SK-N-SH (cell line): ENCODE results near the gene GLCE. TPM values are rescaled to one million over a fixed set of nuclear protein-coding genes. Genes with fewer than 3 reads are reported as not detected.

Experiments used
- CTCF ChIA-PET: fragments of 300-600, 350-600 bp; formaldehyde crosslinking; extraction: SDS; loops from one replicate; lab custom pipeline; 2021; lab: Yijun Ruan, JAX
- POLR2A ChIA-PET: fragments of 350-600 bp; sonication (Branson Sonifier 250); formaldehyde crosslinking; extraction: SDS; loops from one replicate; lab custom pipeline; 2020; ENCODE audit warnings: antibody characterized with exemption, inconsistent platforms; lab: Yijun Ruan, JAX
- DNase-seq: peaks from one replicate; pipeline ENCODE4 v3.0.0; 2012
- H2AFZ ChIP-seq: fragments of 200-600 bp; sonication (generic); 2 replicates; pipeline ENCODE4 v1.8.1; 2016; ENCODE audit warnings: antibody characterized with exemption, mild to moderate bottlenecking, low read depth
- H3F3A ChIP-seq: fragments of 200-600 bp; sonication (generic); replicated peaks from 2 replicates; pipeline ENCODE3; 2016; ENCODE audit warnings: antibody characterized with exemption, mild to moderate bottlenecking; ENCODE audit not compliant: insufficient read depth
- H3K27ac ChIP-seq, 2 experiments: fragments of 200-500 bp in 1 of 2; fragments of 200-600 bp in 1 of 2; sonication (Bioruptor generic) in 1 of 2; sonication (generic), shearing (Covaris generic) in 1 of 2; 2 replicates each; pipeline versions ENCODE4 v1.5.1 to v1.6.1; 2014 to 2016; ENCODE audit warnings: low read depth in 2 of 2, inconsistent platforms in 1 of 2, low read length in 1 of 2, mild to moderate bottlenecking in 1 of 2, mixed read lengths in 1 of 2
- H3K27me3 ChIP-seq: fragments of 200-600 bp; sonication (generic), shearing (Covaris generic); 2 replicates; pipeline ENCODE4 v1.6.1; 2016; ENCODE audit warnings: mixed run types; ENCODE audit not compliant: insufficient read depth
- H3K36me3 ChIP-seq, 2 experiments: fragments of 200-500 bp in 1 of 2; fragments of 200-600 bp in 1 of 2; sonication (Bioruptor generic) in 1 of 2; sonication (generic) in 1 of 2; replicated peaks in 1 of 2; 2 replicates each; pipeline versions ENCODE3 to v1.5.1; 2014 to 2016; ENCODE audit warnings: low read length in 1 of 2, mild to moderate bottlenecking in 1 of 2; ENCODE audit not compliant: insufficient read depth in 2 of 2, control insufficient read depth in 1 of 2
- H3K4me1 ChIP-seq, 2 experiments: fragments of 200-500 bp in 1 of 2; fragments of 200-600 bp in 1 of 2; sonication (Bioruptor generic) in 1 of 2; sonication (generic), shearing (Covaris generic) in 1 of 2; 2 replicates each; pipeline versions ENCODE4 v1.5.1 to v1.6.1; 2014 to 2016; ENCODE audit warnings: low read depth in 1 of 2, low read length in 1 of 2, mixed run types in 1 of 2; ENCODE audit not compliant: insufficient read depth in 2 of 2, control insufficient read depth in 1 of 2
- H3K4me2 ChIP-seq: fragments of 200-600 bp; sonication (generic), shearing (Covaris generic); 2 replicates; pipeline ENCODE4 v1.6.1; 2017; ENCODE audit warnings: mixed run types
- H3K4me3 ChIP-seq, 2 experiments: fragments of 200-500 bp in 1 of 2; fragments of 200-600 bp in 1 of 2; sonication (Bioruptor generic) in 1 of 2; sonication (generic), shearing (Covaris generic) in 1 of 2; 2 replicates each; pipeline versions ENCODE4 v1.5.1 to v1.8.1; 2014 to 2016; ENCODE audit warnings: low read depth in 2 of 2, inconsistent platforms in 1 of 2, low read length in 1 of 2, mild to moderate bottlenecking in 1 of 2, mixed read lengths in 1 of 2, moderate library complexity in 1 of 2
- H3K79me2 ChIP-seq: fragments of 200-600 bp; sonication (generic); 2 replicates; pipeline ENCODE4 v1.8.1; 2017; ENCODE audit warnings: mild to moderate bottlenecking; ENCODE audit not compliant: insufficient read depth
- H3K9ac ChIP-seq: fragments of 200-600 bp; sonication (generic); 2 replicates; pipeline ENCODE4 v1.6.1; 2017; ENCODE audit warnings: mixed run types
- H3K9me2 ChIP-seq: fragments of 200-600 bp; sonication (generic); 2 replicates; pipeline ENCODE4 v1.6.1; 2017; ENCODE audit warnings: mixed run types
- H3K9me3 ChIP-seq: fragments of 200-600 bp; sonication (generic); 2 replicates; pipeline ENCODE4 v1.6.1; 2017; ENCODE audit warnings: mixed run types, mild to moderate bottlenecking, moderate library complexity
- H4K20me1 ChIP-seq: fragments of 200-600 bp; sonication (generic); 2 replicates; pipeline ENCODE4 v1.6.1; 2017; ENCODE audit warnings: mild to moderate bottlenecking, mixed run types; ENCODE audit not compliant: insufficient read depth
- CHD2 ChIP-seq: fragments of 150-350 bp; IDR thresholded peaks from 2 replicates; pipeline ENCODE4 v1.6.1; 2018; ENCODE audit warnings: low read length; ENCODE audit not compliant: partially characterized antibody
- EP300 ChIP-seq, 2 experiments: IDR thresholded peaks; 2 replicates each; pipeline versions ENCODE4 v1.4.0 to v1.6.1; 2012; ENCODE audit warnings: borderline replicate concordance in 1 of 2, low read depth in 1 of 2, low read length in 1 of 2
- FOSL2 ChIP-seq: IDR thresholded peaks from 2 replicates; pipeline ENCODE4 v1.4.0; 2012; ENCODE audit warnings: low read depth, mild to moderate bottlenecking, moderate library complexity, borderline replicate concordance
- FOXJ3 ChIP-seq: sonication (generic); formaldehyde crosslinking; IDR thresholded peaks from 2 replicates; pipeline ENCODE4 v1.5.1; 2020; ENCODE audit warnings: mild to moderate bottlenecking, missing genetic modification reagents
- FOXM1 ChIP-seq: IDR thresholded peaks from 2 replicates; pipeline ENCODE4 v1.4.0; 2012; ENCODE audit warnings: low read depth, mild to moderate bottlenecking
- GABPA ChIP-seq: IDR thresholded peaks from 2 replicates; pipeline ENCODE4 v1.4.0; 2012; ENCODE audit warnings: low read depth, mild to moderate bottlenecking
- GATA2 ChIP-seq: sonication (generic); formaldehyde crosslinking; IDR thresholded peaks from 2 replicates; pipeline ENCODE4 v1.5.0; 2020; ENCODE audit warnings: mild to moderate bottlenecking, missing genetic modification reagents
- JUND ChIP-seq: IDR thresholded peaks from 2 replicates; pipeline ENCODE4 v1.4.0; 2012
- MAX ChIP-seq: IDR thresholded peaks from 2 replicates; pipeline ENCODE4 v1.4.0; 2012; ENCODE audit warnings: low read depth
- MEF2A ChIP-seq: IDR thresholded peaks from 2 replicates; pipeline ENCODE4 v1.4.0; 2012; ENCODE audit warnings: low read depth, borderline replicate concordance
- MXI1 ChIP-seq: IDR thresholded peaks from 2 replicates; pipeline ENCODE4 v1.6.1; 2012; ENCODE audit warnings: mild to moderate bottlenecking, low read depth, low read length, improper control_type of control experiment
- NFIC ChIP-seq: IDR thresholded peaks from 2 replicates; pipeline ENCODE4 v1.4.0; 2012; ENCODE audit warnings: borderline replicate concordance
- PBX3 ChIP-seq: IDR thresholded peaks from 2 replicates; pipeline ENCODE4; 2012
- POLR2AphosphoS5 ChIP-seq: IDR thresholded peaks from 2 replicates; pipeline ENCODE4 v1.6.1; 2012; ENCODE audit warnings: low read depth, low read length
- RAD21 ChIP-seq: IDR thresholded peaks from 2 replicates; pipeline ENCODE4 v1.6.1; 2012; ENCODE audit warnings: mild to moderate bottlenecking, low read length
- REST ChIP-seq: IDR thresholded peaks from 2 replicates; pipeline ENCODE4 v1.6.1; 2012; ENCODE audit warnings: mild to moderate bottlenecking, low read depth, low read length, moderate library complexity
- RFX5 ChIP-seq: IDR thresholded peaks from 2 replicates; pipeline ENCODE4 v1.6.1; 2012; ENCODE audit warnings: mild to moderate bottlenecking, improper control_type of control experiment, low read length
- SMC3 ChIP-seq: IDR thresholded peaks from 2 replicates; pipeline ENCODE4 v1.6.1; 2012; ENCODE audit warnings: low read depth, low read length, improper control_type of control experiment
- TAF1 ChIP-seq: IDR thresholded peaks from 2 replicates; pipeline ENCODE4 v1.6.1; 2012; ENCODE audit warnings: low read depth, mild to moderate bottlenecking, low read length, moderate library complexity, borderline replicate concordance
- TCF12 ChIP-seq: IDR thresholded peaks from 2 replicates; pipeline ENCODE4 v1.4.0; 2012
- WGBS: methylation state at CpG from one replicate; pipeline ENCODE4 v1.1.6; 2017; ENCODE audit warnings: low lambda C conversion rate; 5-methylcytosine and 5-hydroxymethylcytosine counted together
- polyA plus RNA-seq, 3 experiments: library from polyadenylated mRNA; depleted of rRNA; stranded (reverse); fragments of >200 nt; gene quantifications; 2 replicates each; pipeline ENCODE4 v1.2.3, GENCODE V29; 2012
- TF ChIP-seq, protein P1 (sequence below): fragments of 150-350 bp; IDR thresholded peaks from 2 replicates; pipeline ENCODE4 v1.6.1; 2017; ENCODE audit warnings: antibody characterized with exemption, low read length, low read depth, borderline replicate concordance
- TF ChIP-seq, protein P2 (sequence below): IDR thresholded peaks from 2 replicates; pipeline ENCODE4 v1.4.0; 2012; ENCODE audit warnings: low read depth, borderline replicate concordance
- TF ChIP-seq, protein P3 (sequence below): IDR thresholded peaks from 2 replicates; pipeline ENCODE4 v1.4.0; 2012; ENCODE audit warnings: low read depth, borderline replicate concordance
- TF ChIP-seq, protein P4 (sequence below): fragments of 200-600 bp; sonication (generic); IDR thresholded peaks from 2 replicates; pipeline ENCODE4 v1.6.1; 2017; ENCODE audit warnings: antibody characterized with exemption, mild to moderate bottlenecking, moderate library complexity

The GLCE gene
- polyA plus RNA-seq, 1 of the 3 experiments (the other 2 are of a cell fraction) = 19.5 TPM

GRCh38 chr15:69154684-69155083, 5.8 kb upstream of the GLCE start:
- peak overlapping the region; percentile 21; the same call in 1 of the 2 replicates for H3K4me2 ChIP-seq
- no peaks in the 10 kb centered on the region for H4K20me1 ChIP-seq
- H3K4me3 ChIP-seq = no peak overlapping the region
- no peaks in the 10 kb centered on the region for H3K79me2 ChIP-seq
- H3K27ac ChIP-seq = peak overlapping the region in 1 of 2 experiments; percentile 15; a peak in 1 of 4 replicates
- WGBS = 41% methylated on average over 4 of the region's 4 CpGs
- peaks cover under 1 to 6% of the 10 kb centered on the region in 2 experiments; a peak in 3 of 4 replicates for H3K4me1 ChIP-seq
- H3K9me2 ChIP-seq = no peaks in the 10 kb centered on the region
- H3F3A ChIP-seq = no peaks in the 10 kb centered on the region
- no peak overlapping the region for H3K9ac ChIP-seq
- H3K9me3 ChIP-seq = no peaks in the 10 kb centered on the region
- no peaks in the 10 kb centered on the region for H3K36me3 ChIP-seq
- H2AFZ ChIP-seq = peak overlapping the region; percentile 63
- DNase-seq = no peak
- ChIA-PET CTCF (interaction anchor here (0.9 to 1.4 kb wide), 2 partner anchors 15 to 71 kb away, joined by 3 read pairs; no protein-coding TSS in a partner anchor), POLR2A (no interaction called here)
- no peaks in the 10 kb centered on the region for H3K27me3 ChIP-seq
- TF ChIP-seq FOXJ3 (CRISPR knock-in tag) (no peak), CHD2 (no peak), EP300 (IDR thresholded peaks at IDR 0.05; ENCODE audit: borderline replicate concordance in 1 of 2, low read depth in 1 of 2, low read length in 1 of 2) (no peak), MEF2A (no peak), SMC3 (no peak), JUND (peak; percentile 58), RAD21 (no peak), REST (no peak), GATA2 (CRISPR knock-in tag) (no peak), PBX3 (no peak), POLR2AphosphoS5 (no peak), NFIC (no peak; the same call in 1 of the 2 replicates), RFX5 (no peak), MXI1 (no peak), TCF12 (peak; percentile 57; the same call in 1 of the 2 replicates), FOXM1 (no peak), MAX (peak; percentile 50; the same call in 1 of the 2 replicates), GABPA (0 out of 2 replicates have a peak, but pooled peaks have one; percentile 18), TAF1 (no peak), FOSL2 (peak; percentile 59; the same call in 1 of the 2 replicates)
- TF ChIP-seq, protein P1, sequence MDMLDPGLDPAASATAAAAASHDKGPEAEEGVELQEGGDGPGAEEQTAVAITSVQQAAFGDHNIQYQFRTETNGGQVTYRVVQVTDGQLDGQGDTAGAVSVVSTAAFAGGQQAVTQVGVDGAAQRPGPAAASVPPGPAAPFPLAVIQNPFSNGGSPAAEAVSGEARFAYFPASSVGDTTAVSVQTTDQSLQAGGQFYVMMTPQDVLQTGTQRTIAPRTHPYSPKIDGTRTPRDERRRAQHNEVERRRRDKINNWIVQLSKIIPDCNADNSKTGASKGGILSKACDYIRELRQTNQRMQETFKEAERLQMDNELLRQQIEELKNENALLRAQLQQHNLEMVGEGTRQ = no peak
- TF ChIP-seq, protein P2, sequence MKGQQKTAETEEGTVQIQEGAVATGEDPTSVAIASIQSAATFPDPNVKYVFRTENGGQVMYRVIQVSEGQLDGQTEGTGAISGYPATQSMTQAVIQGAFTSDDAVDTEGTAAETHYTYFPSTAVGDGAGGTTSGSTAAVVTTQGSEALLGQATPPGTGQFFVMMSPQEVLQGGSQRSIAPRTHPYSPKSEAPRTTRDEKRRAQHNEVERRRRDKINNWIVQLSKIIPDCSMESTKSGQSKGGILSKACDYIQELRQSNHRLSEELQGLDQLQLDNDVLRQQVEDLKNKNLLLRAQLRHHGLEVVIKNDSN = no peak
- TF ChIP-seq, protein P3, sequence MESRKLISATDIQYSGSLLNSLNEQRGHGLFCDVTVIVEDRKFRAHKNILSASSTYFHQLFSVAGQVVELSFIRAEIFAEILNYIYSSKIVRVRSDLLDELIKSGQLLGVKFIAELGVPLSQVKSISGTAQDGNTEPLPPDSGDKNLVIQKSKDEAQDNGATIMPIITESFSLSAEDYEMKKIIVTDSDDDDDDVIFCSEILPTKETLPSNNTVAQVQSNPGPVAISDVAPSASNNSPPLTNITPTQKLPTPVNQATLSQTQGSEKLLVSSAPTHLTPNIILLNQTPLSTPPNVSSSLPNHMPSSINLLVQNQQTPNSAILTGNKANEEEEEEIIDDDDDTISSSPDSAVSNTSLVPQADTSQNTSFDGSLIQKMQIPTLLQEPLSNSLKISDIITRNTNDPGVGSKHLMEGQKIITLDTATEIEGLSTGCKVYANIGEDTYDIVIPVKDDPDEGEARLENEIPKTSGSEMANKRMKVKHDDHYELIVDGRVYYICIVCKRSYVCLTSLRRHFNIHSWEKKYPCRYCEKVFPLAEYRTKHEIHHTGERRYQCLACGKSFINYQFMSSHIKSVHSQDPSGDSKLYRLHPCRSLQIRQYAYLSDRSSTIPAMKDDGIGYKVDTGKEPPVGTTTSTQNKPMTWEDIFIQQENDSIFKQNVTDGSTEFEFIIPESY = no peak
- TF ChIP-seq, protein P4, sequence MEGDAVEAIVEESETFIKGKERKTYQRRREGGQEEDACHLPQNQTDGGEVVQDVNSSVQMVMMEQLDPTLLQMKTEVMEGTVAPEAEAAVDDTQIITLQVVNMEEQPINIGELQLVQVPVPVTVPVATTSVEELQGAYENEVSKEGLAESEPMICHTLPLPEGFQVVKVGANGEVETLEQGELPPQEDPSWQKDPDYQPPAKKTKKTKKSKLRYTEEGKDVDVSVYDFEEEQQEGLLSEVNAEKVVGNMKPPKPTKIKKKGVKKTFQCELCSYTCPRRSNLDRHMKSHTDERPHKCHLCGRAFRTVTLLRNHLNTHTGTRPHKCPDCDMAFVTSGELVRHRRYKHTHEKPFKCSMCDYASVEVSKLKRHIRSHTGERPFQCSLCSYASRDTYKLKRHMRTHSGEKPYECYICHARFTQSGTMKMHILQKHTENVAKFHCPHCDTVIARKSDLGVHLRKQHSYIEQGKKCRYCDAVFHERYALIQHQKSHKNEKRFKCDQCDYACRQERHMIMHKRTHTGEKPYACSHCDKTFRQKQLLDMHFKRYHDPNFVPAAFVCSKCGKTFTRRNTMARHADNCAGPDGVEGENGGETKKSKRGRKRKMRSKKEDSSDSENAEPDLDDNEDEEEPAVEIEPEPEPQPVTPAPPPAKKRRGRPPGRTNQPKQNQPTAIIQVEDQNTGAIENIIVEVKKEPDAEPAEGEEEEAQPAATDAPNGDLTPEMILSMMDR = no peak
